Measurements from ENCODE around the gene TSEN15. TPM values are rescaled to one million over a fixed set of nuclear protein-coding genes. Genes with fewer than 3 reads are reported as not detected.

The TSEN15 gene
- total and polyA plus RNA-seq, 9 of the 15 experiments (the other 6 are each of a cell fraction or from before 2014, with no cell fraction given) = 25.6 to 121 (median 91.3) TPM

DNA sequence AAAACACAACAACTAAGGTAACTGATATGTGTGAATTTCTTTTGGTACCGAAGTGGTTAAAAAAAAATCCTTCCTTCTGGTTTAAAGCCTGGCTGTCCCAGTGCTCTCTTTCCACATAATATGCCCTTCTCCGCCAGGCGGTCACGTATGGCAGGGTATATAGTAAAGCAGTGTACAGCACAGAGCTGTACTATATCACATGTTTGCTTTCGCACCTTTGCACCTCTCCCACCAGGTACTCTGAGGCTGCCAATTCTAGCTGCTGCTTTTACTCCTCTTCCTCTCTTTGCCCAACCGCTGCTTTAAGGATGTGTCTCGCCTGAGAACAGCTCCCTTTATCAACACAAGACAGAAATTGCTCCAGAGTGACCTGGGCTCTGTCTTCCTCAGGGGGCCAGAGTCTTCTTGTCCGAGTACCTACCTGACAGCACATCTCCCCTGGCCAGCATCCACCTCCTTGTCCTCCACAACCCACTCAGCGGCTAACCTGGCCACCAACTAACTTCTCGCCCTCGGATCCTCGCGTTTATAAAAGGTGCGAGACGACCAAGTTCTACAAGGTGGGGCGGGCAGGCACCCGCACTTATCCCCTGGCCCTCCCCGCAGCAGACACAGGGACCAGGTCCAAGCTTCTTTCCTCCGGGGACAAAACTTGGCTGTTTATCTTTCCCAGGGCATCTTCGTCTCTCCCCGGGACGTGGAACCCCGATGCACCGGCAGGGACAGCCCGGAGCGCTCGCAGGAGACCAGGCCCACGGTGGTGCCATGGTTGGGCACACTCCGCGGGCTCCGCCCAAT, 15.6 kb upstream of the TSEN15 start (continued):
- no peak for TF ChIP-seq STAG1 (CRISPR knock-in tag; IDR thresholded peaks at IDR 0.05; ENCODE audit: borderline replicate concordance)
- TF ChIP-seq MTF1 (CRISPR knock-in tag; IDR thresholded peaks at IDR 0.05; ENCODE audit: borderline replicate concordance) = no peak
- TF ChIP-seq STAT5B (CRISPR knock-in tag; IDR thresholded peaks at IDR 0.05) = no peak
- TF ChIP-seq, protein P1, sequence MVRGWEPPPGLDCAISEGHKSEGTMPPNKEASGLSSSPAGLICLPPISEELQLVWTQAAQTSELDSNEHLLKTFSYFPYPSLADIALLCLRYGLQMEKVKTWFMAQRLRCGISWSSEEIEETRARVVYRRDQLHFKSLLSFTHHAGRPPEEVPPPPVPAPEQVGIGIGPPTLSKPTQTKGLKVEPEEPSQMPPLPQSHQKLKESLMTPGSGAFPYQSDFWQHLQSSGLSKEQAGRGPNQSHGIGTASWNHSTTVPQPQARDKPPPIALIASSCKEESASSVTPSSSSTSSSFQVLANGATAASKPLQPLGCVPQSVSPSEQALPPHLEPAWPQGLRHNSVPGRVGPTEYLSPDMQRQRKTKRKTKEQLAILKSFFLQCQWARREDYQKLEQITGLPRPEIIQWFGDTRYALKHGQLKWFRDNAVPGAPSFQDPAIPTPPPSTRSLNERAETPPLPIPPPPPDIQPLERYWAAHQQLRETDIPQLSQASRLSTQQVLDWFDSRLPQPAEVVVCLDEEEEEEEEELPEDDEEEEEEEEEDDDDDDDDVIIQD (CRISPR knock-in tag; IDR thresholded peaks at IDR 0.05) = no peak
- no peak for TF ChIP-seq GATA2 (CRISPR knock-in tag; IDR thresholded peaks at IDR 0.05)
- TF ChIP-seq, protein P2, sequence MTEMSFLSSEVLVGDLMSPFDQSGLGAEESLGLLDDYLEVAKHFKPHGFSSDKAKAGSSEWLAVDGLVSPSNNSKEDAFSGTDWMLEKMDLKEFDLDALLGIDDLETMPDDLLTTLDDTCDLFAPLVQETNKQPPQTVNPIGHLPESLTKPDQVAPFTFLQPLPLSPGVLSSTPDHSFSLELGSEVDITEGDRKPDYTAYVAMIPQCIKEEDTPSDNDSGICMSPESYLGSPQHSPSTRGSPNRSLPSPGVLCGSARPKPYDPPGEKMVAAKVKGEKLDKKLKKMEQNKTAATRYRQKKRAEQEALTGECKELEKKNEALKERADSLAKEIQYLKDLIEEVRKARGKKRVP (CRISPR knock-in tag; IDR thresholded peaks at IDR 0.05) = no peak; the same call in 1 of the 2 replicates
- no peak for TF ChIP-seq TCFL5 (CRISPR knock-in tag; conservative IDR thresholded peaks at IDR 0.05)
- TF ChIP-seq SMAD1 (IDR thresholded peaks at IDR 0.05; ENCODE audit: low read depth, low read length, partially characterized antibody) = no peak
- TF ChIP-seq, protein P3, sequence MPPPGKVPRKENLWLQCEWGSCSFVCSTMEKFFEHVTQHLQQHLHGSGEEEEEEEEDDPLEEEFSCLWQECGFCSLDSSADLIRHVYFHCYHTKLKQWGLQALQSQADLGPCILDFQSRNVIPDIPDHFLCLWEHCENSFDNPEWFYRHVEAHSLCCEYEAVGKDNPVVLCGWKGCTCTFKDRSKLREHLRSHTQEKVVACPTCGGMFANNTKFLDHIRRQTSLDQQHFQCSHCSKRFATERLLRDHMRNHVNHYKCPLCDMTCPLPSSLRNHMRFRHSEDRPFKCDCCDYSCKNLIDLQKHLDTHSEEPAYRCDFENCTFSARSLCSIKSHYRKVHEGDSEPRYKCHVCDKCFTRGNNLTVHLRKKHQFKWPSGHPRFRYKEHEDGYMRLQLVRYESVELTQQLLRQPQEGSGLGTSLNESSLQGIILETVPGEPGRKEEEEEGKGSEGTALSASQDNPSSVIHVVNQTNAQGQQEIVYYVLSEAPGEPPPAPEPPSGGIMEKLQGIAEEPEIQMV (tag; conservative IDR thresholded peaks at IDR 0.05; ENCODE audit: low read depth) = no peak
- TF ChIP-seq CHD1 (IDR thresholded peaks at IDR 0.05; ENCODE audit: low read length) = no peak
- TF ChIP-seq ZBTB8A (IDR thresholded peaks at IDR 0.05; ENCODE audit: partially characterized antibody) = no peak
- no peak for TF ChIP-seq ZNF696 (CRISPR knock-in tag; conservative IDR thresholded peaks at IDR 0.05)
- no peak for TF ChIP-seq YBX1 (IDR thresholded peaks at IDR 0.05)
- no peak for TF ChIP-seq NFIX (CRISPR knock-in tag; IDR thresholded peaks at IDR 0.05; ENCODE audit: low read depth)
- TF ChIP-seq SREBF2 (CRISPR knock-in tag; IDR thresholded peaks at IDR 0.05) = no peak
- TF ChIP-seq ZNF589 (CRISPR knock-in tag; IDR thresholded peaks at IDR 0.05; ENCODE audit: low read depth) = no peak
- no peak for TF ChIP-seq POLR3G (IDR thresholded peaks at IDR 0.05; ENCODE audit: extremely low read depth, insufficient read length, insufficient replicate concordance)
- TF ChIP-seq HSF4 (CRISPR knock-in tag; IDR thresholded peaks at IDR 0.05; ENCODE audit: borderline replicate concordance) = no peak
- TF ChIP-seq DMBX1 (CRISPR knock-in tag; IDR thresholded peaks at IDR 0.05; ENCODE audit: borderline replicate concordance) = peak; percentile 73
- TF ChIP-seq GABPA (tag; conservative IDR thresholded peaks at IDR 0.05; ENCODE audit: low read depth) = 0 out of 2 replicates have a peak, but pooled peaks have one; percentile 14
- no peak for TF ChIP-seq CC2D1A (IDR thresholded peaks at IDR 0.05)
- TF ChIP-seq DEAF1 (CRISPR knock-in tag; IDR thresholded peaks at IDR 0.05) = no peak
- no peak for TF ChIP-seq SREBF1 (IDR thresholded peaks at IDR 0.05; ENCODE audit: borderline replicate concordance, low read depth, low read length)

All from K562 (cell line).